Panc1 (cell line): Measurements from ENCODE around the gene FAM162A. TPM values are rescaled to one million over a fixed set of nuclear protein-coding genes. Genes with fewer than 3 reads are reported as not detected.

Source experiments
- ATAC-seq: fragments of 200-7000 bp; cut with Tn5 transposase; 2 replicates; pipeline ENCODE4 v1.9.1; 2020; ENCODE audit warnings: mild to moderate bottlenecking, moderate library complexity
- BruUV-seq: library from RNA; stranded (reverse); fragments of 400-500 nt; replicated peaks from 2 replicates; lab custom pipeline; 2021; lab: Mats Ljungman, UMichigan
- CTCF ChIA-PET: fragments of 300-600 bp; sonication (Branson Sonifier 250); formaldehyde crosslinking; loops from one replicate; lab custom pipeline; 2022; ENCODE audit warnings: antibody characterized with exemption; lab: Charles Lee
- POLR2A ChIA-PET: fragments of 300-600 bp; sonication (Branson Sonifier 250); formaldehyde crosslinking; loops from one replicate; lab custom pipeline; 2022; ENCODE audit warnings: antibody characterized with exemption; lab: Charles Lee
- DNase-seq: peaks from one replicate; pipeline ENCODE4 v3.0.0-alpha.2; 2010; ENCODE audit warnings: low read depth, low spot score
- H3K27ac ChIP-seq: 2 replicates; pipeline ENCODE4 v1.5.1; 2011; ENCODE audit warnings: mild to moderate bottlenecking, low read length, inconsistent platforms
- H3K27me3 ChIP-seq: fragments of 200-500 bp; sonication (Bioruptor generic); 2 replicates; pipeline ENCODE4 v1.6.0; 2014; ENCODE audit warnings: low read length, inconsistent platforms; ENCODE audit not compliant: control insufficient read depth, insufficient read depth
- H3K36me3 ChIP-seq: fragments of 200-500 bp; sonication (Bioruptor generic); 2 replicates; pipeline ENCODE4 v1.5.1; 2014; ENCODE audit warnings: inconsistent platforms, mild to moderate bottlenecking, low read length, moderate library complexity; ENCODE audit not compliant: control insufficient read depth, insufficient read depth
- H3K4me1 ChIP-seq: 2 replicates; pipeline ENCODE4 v1.5.1; 2011; ENCODE audit warnings: inconsistent platforms, mild to moderate bottlenecking, low read length, moderate library complexity; ENCODE audit not compliant: control insufficient read depth, insufficient read depth
- H3K4me3 ChIP-seq, 2 experiments: 2 replicates each; pipeline ENCODE4 v1.5.1; 2011 to 2012; ENCODE audit warnings: low read depth in 2 of 2, low read length in 2 of 2, mild to moderate bottlenecking in 2 of 2, inconsistent platforms in 1 of 2, moderate library complexity in 1 of 2
- H3K9me3 ChIP-seq: fragments of 200-500 bp; sonication (Bioruptor generic); 2 replicates; pipeline ENCODE4 v1.5.1; 2014; ENCODE audit warnings: low read depth, mild to moderate bottlenecking, inconsistent platforms, low read length, moderate library complexity; ENCODE audit not compliant: control insufficient read depth, insufficient read depth
- POLR2AphosphoS5 ChIP-seq: IDR thresholded peaks from 2 replicates; pipeline ENCODE4 v1.6.1; 2012; ENCODE audit warnings: mild to moderate bottlenecking, low read depth, low read length, moderate library complexity
- SIN3A ChIP-seq: IDR thresholded peaks from 2 replicates; pipeline ENCODE4 v1.6.1; 2012; ENCODE audit warnings: low read depth, mild to moderate bottlenecking, low read length, moderate library complexity, borderline replicate concordance; ENCODE audit not compliant: insufficient read depth
- TCF7L2 ChIP-seq: IDR thresholded peaks from 2 replicates; pipeline ENCODE4 v1.6.1; 2011; ENCODE audit warnings: mild to moderate bottlenecking, low read depth, low read length, inconsistent platforms
- in situ Hi-C: cut with HindIII; loops from 2 replicates; pipeline ENCODE4 v1.10.0; 2016; ENCODE audit warnings: low sequenced_read_pairs, low pct_unique_long_range_greater_than_20kb
- intact Hi-C: fragments of 100-400 bp; cut with micrococcal nuclease; formaldehyde crosslinking; loops from one replicate; pipeline ENCODE4 v1.10.0; 2022; ENCODE audit not compliant: unreplicated experiment
- total RNA-seq: library from RNA; stranded (reverse); gene quantifications from one replicate; pipeline ENCODE4 v1.2.1, GENCODE V29; 2021; ENCODE audit not compliant: unreplicated experiment
- TF ChIP-seq, protein P1 (sequence below): fragments of 450-650 bp; IDR thresholded peaks from 2 replicates; pipeline ENCODE4 v1.5.1; 2017; ENCODE audit warnings: mild to moderate bottlenecking
- TF ChIP-seq, protein P2 (sequence below), 2 experiments: IDR thresholded peaks; 2 replicates each; pipeline ENCODE4 v1.6.1; 2011 to 2012; ENCODE audit warnings: low read depth in 2 of 2, control low read depth in 1 of 2, low read length in 1 of 2, mild to moderate bottlenecking in 1 of 2, moderate library complexity in 1 of 2; ENCODE audit not compliant: insufficient read depth in 1 of 2

The FAM162A gene
- total RNA-seq, 1 experiment from 2014 or later, result 59.6 TPM

DNA sequence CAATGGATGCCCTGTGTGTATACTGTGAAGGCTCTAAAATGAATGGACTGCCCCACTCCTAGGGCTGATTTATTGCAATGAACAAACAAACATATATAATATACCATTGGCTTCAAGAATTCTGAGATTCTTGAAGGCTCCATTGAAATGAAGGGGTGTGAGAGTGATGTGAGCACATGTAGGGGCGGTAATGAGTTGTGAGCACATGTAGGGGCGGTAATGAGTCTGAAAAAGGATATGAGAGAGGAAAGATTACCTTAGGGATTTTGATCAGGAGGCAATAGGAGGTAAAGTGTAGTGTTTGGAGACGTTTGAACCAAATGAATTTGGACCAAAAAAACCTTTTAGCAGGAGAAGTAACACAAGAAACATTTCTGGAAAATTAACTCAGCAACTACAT, 3.7 kb downstream of the FAM162A start:
- Histone ChIP-seq H3K36me3 (peaks cover under 1% of the 10 kb centered on the region; the same call in 1 of the 2 replicates), H3K27me3 (no peaks in the 10 kb centered on the region), H3K4me3 (no peak overlapping the region), H3K4me1 (no peaks in the 10 kb centered on the region; the same call in 1 of the 2 replicates), H3K9me3 (no peaks in the 10 kb centered on the region), H3K27ac (no peak overlapping the region)
- DNase-seq (no peak), ATAC-seq (no peak)
- ChIA-PET CTCF (no interaction called here), POLR2A (no interaction called here)
- no TSS peak for BruUV-seq
- intact Hi-C loops (loop anchor here (10.0 kb wide), 1 partner anchor 553 kb away; the partner anchor contains the start of genes EAF2 and IQCB1), in situ Hi-C loops (no loop called here)
- TF ChIP-seq, protein P1, sequence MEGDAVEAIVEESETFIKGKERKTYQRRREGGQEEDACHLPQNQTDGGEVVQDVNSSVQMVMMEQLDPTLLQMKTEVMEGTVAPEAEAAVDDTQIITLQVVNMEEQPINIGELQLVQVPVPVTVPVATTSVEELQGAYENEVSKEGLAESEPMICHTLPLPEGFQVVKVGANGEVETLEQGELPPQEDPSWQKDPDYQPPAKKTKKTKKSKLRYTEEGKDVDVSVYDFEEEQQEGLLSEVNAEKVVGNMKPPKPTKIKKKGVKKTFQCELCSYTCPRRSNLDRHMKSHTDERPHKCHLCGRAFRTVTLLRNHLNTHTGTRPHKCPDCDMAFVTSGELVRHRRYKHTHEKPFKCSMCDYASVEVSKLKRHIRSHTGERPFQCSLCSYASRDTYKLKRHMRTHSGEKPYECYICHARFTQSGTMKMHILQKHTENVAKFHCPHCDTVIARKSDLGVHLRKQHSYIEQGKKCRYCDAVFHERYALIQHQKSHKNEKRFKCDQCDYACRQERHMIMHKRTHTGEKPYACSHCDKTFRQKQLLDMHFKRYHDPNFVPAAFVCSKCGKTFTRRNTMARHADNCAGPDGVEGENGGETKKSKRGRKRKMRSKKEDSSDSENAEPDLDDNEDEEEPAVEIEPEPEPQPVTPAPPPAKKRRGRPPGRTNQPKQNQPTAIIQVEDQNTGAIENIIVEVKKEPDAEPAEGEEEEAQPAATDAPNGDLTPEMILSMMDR, result no peak; the same call in 1 of the 2 replicates
- TF ChIP-seq, protein P2, sequence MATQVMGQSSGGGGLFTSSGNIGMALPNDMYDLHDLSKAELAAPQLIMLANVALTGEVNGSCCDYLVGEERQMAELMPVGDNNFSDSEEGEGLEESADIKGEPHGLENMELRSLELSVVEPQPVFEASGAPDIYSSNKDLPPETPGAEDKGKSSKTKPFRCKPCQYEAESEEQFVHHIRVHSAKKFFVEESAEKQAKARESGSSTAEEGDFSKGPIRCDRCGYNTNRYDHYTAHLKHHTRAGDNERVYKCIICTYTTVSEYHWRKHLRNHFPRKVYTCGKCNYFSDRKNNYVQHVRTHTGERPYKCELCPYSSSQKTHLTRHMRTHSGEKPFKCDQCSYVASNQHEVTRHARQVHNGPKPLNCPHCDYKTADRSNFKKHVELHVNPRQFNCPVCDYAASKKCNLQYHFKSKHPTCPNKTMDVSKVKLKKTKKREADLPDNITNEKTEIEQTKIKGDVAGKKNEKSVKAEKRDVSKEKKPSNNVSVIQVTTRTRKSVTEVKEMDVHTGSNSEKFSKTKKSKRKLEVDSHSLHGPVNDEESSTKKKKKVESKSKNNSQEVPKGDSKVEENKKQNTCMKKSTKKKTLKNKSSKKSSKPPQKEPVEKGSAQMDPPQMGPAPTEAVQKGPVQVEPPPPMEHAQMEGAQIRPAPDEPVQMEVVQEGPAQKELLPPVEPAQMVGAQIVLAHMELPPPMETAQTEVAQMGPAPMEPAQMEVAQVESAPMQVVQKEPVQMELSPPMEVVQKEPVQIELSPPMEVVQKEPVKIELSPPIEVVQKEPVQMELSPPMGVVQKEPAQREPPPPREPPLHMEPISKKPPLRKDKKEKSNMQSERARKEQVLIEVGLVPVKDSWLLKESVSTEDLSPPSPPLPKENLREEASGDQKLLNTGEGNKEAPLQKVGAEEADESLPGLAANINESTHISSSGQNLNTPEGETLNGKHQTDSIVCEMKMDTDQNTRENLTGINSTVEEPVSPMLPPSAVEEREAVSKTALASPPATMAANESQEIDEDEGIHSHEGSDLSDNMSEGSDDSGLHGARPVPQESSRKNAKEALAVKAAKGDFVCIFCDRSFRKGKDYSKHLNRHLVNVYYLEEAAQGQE (IDR thresholded peaks at IDR 0.05; ENCODE audit: insufficient read depth in 1 of 2, low read depth in 2 of 2, low read length in 1 of 2), result no peak
- TF ChIP-seq SIN3A, result no peak
- TF ChIP-seq TCF7L2, result no peak
- no peak for TF ChIP-seq POLR2AphosphoS5

DNA sequence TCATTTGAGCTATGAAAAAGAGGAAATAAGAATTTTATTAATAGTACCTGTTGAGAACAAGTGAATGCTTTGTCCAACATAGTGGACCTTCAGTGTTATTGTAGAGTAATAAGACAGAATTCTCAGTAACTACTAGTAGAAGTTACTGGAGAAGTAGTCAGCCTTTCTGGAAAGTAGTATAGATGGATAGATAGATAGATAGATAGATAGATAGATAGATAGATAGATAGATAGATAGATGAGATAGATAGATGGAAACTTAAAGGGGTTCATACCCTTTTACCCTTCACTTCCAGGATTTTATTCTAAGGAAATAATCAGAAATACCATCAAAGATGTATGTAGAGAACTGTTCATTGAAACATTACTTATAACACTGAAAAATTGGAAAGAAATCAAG, 5.2 kb downstream of the FAM162A start:
- no peak overlapping the region for H3K4me3 ChIP-seq
- intact Hi-C loops, result loop anchor here (10.0 kb wide), 1 partner anchor 554 kb away; the partner anchor contains the start of genes EAF2 and IQCB1
- H3K27ac ChIP-seq, result no peak overlapping the region
- no TSS peak for BruUV-seq
- no peak for TF ChIP-seq SIN3A
- TF ChIP-seq TCF7L2, result no peak
- TF ChIP-seq, protein P1, result no peak
- TF ChIP-seq POLR2AphosphoS5, result no peak
- TF ChIP-seq, protein P2 (IDR thresholded peaks at IDR 0.05; ENCODE audit: insufficient read depth in 1 of 2, low read depth in 2 of 2, low read length in 1 of 2), result no peak
- in situ Hi-C loops, result no loop called here
- ChIA-PET POLR2A (interaction anchor here (1.3 kb wide), 1 partner anchor 27 kb away, joined by 4 read pairs; the partner anchor contains the start of gene WDR5B), CTCF (no interaction called here)
- no peak for ATAC-seq
- no peak for DNase-seq
- H3K36me3 ChIP-seq, result no peaks in the 10 kb centered on the region; the same call in 1 of the 2 replicates
- H3K27me3 ChIP-seq, result no peaks in the 10 kb centered on the region
- H3K4me1 ChIP-seq, result no peaks in the 10 kb centered on the region; the same call in 1 of the 2 replicates
- H3K9me3 ChIP-seq, result no peaks in the 10 kb centered on the region
